Activated CD8-positive, alpha-beta memory T cell treated with anti-CD3 and anti-CD28 coated beads, Interleukin-2, amount 50 U/mL, for 24 hours (primary cell): ENCODE data around the gene PACS1.
"Not testable (repeated sequence)": the region's sequence is repeated elsewhere in the genome, so short reads cannot be mapped to it uniquely, and the experiment has no call there.

Source experiments
- DNase-seq: peaks from one replicate; pipeline ENCODE4 v3.0.0-alpha.2; 2020; ENCODE audit errors: extremely low read depth

PACS1 gene

DNA sequence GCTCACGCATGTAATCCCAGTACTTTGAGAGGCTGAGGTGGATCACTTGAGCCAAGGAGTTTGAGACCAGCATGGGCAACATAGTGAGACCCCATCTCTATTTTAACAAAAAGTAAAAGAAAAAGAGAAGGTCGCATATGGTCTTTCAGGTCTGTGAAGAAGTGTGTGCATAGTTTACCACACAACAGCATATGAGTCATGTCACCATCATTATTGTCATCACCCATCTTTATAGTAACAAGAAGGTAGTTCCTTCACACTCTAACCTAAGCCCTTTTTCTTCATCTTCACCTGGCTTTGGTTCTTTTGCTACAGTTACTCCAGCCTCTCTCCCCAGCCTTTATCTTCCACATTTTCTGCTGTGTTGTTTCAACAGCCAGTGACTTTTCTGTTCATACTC, 39.2 kb downstream of the PACS1 start:
- no peak for DNase-seq

DNA sequence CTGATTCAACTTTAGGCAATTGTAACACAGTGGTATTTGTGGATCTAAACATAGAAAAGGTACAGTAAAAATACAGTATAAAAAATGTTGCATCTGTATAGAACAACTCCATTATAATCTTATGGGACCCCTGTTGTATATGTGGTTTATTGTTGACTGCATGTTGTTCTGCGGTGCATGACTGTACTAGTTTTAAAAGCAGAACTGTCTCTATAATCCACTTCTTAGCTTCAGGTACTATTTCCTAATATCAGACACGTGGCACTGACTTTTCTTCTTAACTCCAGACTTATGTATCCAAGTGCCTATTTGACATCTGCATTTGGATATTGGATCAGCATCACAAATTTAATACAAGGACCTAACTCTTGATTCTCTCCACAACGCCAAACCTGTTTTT, 41.1 kb downstream of the PACS1 start:
- no peak for DNase-seq

DNA sequence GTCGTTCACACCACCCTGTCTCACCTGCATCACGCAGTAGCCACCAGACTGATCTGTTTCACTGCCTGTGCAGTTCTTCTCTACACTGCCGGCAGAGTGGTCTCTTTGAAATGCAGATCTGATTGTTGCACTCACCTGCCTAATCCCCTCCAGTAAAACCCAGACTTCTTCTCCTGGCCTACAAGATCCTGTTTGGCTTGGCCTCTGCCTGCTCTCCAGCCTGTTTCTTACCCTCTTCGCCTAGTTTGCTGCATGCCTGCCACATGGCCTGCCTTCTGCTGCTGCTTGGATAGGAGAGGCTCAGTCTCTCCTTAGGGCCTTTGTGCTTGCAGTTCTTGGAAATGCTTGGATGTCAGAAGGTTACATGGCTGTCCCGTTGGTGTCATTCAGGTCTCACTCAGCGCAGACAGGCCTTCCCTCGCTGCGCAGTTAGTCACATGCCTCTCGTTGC, 42.0 kb downstream of the PACS1 start:
- no peak for DNase-seq

DNA sequence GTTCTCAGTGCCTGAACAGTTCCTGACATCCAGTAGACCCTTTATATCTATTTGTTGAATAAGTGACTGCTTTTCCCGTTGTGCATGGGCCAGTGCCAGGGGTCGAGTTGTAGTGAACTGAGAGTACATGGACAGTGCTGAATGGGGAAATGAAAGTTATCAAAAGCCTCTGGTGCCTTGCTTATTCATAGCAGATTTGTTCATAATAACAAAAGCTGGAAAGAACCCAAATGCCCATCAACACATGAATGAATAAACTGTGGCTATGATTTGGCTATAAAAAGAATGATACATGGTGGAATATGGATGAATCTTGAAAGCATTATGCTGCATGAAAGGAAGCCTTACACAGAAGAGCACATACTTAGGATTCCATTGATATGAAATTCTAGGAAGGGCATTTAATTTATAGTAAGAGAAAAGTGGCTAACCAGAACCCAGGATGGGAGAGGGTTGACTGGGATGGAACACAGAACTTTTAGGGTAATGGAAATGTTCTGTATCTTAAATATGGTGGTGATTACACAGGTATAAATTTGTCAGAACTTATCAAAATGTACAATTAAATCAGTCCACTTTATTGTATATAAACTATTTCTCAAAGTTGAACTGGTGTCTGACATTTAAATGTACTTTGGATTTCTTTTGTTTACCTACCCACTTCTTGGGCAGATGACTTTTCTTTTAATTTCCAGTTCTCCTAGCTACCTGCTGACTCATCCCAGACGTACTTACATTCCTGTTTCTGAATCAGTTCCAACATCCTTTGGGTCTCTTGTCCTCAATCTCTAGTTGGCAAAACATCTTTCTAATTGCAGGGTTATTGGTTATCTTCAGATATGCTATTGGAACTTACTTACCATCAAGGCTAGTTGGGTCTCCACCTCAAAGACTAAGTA, 42.8 kb downstream of the PACS1 start:
- no peak for DNase-seq

DNA sequence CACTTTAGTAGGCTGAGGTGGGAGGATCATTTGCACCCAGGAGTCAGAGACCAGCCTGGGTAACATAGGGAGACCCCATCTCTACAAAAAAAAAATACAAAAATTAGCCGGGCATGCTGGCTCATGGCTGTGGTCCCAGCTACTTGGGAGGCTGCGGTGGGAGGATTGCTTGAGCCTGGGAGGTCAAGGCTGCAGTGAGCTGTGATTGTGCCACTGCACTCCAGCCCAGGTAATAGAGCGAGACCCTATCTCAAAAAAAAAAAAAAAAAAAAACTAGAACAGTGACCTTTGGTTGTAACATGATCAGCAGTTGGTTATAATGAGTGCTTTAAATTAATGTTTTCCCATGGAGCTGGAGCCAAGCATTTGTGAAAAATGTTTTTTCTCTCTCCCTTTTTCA, 44.9 kb downstream of the PACS1 start:
- not testable (repeated sequence) for DNase-seq

DNA sequence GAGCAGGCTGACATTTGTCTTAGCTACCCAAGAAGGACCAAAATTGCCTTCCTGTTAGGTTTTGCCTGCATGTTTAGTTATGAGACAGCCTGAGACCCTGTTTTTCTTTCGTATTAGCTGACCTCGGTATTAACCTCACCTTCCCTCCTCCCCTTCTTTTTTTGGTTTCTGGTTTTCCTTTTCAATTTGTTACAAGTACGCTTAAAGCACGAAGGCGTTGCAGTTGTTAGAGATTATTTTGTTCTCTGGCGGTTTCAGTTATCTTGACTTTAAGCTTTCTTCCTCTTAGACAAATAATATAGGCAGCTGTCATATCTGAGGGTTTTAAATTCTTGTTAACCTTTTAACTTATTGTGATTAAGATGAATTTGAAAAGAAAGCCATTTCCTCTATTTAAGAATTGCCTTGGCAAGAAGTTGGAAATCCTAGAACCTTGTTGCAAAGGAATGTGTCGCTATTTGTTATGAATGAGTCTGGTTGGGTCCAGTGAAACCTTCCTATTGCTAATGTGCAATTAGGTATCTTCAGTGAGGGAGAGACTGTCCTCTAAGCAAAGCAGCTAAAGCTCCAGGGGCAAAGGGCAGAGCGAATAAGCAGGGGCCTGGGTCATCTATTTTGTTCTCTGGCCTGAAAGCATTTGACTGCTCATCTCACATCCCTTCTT, 45.7 kb downstream of the PACS1 start:
- DNase-seq = no peak

DNA sequence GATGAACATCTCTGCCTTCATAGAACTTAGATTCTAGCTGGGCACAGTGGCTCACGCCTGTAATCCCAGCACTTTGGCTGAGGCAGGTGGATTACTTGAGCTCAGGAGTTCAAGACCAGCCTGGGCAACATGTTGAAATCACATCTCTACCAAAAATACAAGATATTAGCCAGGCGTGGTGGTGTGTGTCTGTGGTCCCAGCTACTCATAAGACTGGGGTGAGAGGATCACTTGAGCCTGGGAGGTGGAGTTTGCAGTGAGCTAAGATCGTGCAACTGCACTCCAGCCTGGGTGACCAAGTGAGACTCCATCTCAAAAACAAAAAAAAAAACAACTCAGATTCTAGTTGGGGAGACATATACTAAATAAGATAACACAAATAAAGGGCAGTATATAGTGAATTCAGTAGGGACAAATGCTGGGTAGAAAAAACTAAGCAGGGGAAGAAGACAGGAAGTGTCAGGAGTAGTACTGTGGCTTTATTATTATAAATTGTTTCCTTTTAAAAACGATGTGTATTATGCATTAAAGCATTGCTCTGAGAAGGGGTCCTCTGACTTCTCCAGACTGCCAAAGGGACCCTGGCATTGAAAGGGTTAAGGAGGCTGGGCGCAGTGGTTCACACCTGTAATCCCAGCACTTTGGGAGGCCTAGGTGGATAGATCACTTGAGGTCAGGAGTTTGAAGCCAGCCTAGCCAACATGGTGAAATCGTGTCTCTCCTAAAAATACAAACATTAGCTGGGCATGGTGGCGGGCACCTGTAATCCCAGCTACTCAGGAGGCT, 46.7 kb downstream of the PACS1 start:
- DNase-seq = no peak

DNA sequence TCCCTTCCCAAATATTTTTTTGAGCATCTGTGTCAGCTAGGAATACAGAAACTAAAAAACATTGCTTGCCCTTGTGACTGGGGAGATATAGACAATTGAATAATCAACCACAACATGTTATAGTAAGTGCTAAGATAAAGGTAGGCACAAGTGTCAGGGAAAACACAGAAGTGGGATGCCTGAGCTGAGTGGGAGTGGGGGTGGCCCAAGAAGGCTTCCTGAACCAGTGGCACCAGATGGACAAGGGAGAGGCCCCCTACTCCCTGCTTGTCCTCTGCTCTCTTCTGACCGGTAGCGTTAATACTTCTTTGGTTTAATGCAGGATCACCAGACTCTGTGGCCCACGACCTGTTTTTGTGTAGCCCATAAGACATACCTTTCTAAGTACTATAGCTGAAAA, 48.8 kb downstream of the PACS1 start:
- no peak for DNase-seq

DNA sequence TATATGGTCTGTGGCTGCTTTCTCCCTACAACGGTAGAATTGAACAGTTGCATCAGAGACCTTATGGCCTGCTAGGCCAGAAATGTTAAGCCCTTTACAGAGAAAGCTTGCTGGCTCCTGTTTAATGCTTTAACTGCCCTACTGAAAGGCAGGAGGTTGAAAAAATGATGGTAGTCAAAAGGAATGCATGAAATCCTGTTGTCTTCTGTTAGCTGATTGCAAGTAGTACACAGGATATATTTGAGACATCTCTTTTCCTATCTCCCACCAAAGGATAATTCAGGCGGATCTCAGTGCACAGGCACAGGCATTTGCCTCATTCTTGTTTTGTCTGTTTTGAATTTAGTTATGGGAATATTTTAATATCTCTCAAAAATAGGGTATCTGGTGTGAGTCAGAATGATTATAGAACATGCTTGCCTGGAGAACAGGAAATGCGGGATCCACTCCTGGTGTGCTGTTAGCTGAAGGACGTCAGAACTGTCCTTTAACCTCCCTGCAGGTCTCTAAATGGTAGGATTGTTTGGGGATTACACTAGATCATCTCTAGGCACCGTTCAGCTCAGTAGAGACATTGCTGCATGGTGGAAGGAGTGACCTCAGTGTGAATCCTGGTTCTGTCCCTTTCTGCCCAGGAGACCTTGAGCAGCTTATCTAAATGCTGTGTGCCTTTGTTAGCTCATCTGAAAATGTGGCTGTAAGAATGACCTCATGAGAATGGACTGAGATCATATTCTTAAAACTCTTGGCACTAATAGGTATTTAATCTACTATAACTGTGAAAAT, 49.5 kb downstream of the PACS1 start:
- no peak for DNase-seq

DNA sequence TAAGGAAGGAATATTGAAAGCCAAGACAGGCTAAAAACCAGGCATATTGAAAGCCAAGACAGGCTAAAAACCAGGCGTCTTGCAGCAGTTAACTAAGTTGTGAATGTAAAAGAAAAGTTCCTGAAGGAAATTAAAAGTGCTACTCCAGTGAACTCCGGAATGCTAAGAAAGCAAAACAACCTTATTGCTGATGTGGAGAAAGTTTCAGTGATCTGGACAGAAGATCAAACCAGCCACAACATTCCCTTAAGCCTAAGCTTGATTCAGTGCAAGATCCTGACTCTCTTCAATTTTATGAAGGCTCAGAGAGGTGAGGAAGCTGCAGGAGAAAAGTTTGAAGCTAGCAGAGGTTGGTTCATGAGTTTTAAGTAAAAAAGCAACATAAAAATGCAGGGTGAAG, 51.4 kb downstream of the PACS1 start:
- DNase-seq = no peak

DNA sequence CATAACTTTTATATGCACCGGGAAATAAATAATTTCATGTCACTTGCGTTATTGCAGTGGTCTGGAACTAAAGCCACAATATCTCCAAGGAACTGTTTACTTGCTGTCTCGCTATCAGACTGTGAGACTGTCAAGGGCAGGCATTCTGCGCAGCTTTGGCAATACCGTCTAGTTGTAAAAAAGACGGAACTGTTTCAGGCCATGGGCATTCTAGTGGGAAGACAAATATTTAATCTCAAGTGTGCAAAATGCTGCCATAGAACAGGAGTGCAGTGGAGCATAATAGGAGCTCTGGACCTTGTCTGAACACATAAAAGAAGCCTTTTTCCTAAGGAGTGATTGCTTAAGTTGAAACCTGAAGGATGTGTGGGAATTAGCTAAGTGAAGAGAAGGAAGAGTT, 53.8 kb downstream of the PACS1 start:
- no peak for DNase-seq

DNA sequence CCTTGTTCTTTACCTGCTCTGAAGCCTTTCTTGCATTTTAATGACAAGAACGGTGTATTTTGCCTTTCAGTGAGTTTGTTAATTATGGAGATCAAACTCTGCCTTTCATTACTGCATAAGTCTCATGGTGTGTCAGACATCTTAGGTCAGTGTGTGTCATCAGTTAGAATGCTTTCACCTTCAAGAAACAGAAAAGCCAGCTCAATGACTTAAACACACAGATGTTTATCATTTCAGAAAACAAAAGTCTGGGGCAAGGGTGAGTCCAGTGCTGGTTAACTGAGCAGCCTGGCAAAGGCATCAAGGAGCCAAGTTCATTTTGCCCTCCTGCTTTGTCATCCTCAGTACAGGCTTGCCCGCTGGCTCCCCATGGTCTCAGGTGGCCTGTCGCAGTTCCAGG, 54.5 kb downstream of the PACS1 start:
- no peak for DNase-seq

DNA sequence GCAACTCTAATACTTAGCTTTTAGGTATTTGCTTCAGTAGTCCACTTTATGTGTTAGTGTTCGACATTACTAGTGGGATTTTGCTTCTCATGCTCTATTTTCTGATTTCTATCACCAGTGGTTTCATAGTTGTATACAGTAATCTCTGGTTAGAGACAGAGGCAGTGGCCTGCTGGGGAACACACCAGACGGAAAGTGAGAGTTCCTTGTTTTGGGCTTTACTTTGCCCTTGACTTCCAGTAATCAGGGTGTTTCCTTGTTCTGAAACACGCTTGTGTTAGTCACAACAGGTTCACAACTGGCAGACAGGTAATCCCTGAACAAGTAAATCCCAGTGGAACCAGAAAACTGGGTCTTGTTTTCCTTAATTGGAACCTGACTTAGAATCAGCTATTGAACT, 56.0 kb downstream of the PACS1 start:
- DNase-seq = no peak

DNA sequence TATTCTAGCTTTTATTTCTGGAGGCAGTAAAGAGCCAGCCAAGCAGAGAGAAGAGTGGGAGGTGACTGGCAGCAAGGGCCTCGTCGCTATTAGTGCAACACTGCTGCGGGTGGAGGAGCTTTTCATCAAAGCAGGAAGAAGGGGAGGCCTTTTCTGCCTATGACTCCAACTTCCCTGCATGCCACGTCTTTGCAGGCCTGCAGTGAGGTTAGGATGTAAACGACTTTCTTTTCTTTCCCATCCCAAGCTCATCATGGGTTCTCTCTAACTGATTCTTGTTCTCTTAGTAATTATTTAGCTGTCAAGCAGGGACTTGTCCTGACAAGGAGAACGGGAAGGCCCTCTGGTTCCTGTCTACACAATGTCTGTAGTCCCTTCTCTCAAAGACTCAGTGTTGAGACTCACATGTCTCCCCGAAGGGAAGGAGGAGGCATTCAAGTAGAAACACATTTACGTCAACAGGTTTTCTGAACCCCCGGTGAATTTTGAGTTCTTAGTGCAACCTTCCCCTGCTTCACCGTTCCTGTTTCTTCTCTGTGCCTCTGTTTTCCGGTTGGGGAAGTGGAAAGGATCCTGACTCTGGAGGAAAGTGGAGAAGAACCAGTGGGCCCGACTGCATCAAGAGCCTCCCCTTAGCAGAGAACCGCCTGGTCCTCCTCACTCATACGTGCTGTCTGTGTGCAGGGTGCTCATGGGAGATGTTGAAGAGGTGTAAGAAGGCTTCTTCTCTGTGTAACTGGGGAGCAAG, 56.9 kb downstream of the PACS1 start:
- DNase-seq = peak; percentile 23

DNA sequence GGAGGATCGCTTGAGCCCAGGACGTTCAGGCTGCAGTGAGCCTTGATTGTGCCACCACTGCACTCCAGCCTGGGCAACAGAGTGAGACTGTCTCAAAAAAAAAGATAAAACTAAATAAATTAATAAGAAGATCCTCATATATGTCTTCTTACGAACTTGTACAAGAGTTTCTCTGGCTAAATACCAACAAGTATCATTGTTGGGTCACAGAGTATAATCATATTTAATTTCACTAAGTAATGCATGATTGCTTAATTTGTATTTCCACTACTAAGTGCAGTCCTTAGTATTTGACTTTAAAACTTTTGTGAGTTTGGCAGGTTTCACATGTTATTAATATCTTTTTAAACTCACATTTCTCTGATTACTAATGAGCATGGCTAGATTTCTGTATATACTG, 60.9 kb downstream of the PACS1 start:
- DNase-seq = no peak

DNA sequence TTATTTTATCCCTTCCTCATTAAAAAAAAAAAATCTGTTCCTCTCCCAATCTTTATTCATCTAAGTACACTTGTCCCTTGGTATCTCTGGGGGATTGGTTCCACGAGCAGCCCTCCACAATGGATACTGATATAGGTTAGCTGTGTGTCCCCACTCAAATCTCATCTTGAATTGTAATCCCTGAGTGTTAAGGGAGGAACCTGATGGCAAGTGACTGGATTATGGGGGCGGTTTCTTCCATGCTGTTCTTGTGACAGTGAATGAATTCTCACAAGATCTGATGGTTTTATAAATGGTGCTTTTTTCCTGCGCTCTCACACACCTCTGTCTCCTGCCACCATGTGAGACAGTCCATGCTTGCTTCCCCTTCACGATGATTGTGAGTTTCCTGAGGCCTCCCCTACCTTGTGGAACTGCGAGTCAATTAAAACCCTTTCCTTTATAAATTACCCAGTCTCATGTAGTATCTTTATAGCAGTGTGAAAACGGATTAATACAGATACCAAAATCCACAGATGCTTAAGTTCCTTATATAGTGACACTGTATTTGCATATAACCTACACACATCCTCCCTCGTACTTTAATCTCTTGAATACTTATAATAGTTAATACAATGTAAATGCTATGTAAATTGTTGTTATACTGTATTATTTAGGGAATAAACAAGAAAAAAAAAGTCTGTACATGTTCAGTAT, 62.0 kb downstream of the PACS1 start:
- no peak for DNase-seq

DNA sequence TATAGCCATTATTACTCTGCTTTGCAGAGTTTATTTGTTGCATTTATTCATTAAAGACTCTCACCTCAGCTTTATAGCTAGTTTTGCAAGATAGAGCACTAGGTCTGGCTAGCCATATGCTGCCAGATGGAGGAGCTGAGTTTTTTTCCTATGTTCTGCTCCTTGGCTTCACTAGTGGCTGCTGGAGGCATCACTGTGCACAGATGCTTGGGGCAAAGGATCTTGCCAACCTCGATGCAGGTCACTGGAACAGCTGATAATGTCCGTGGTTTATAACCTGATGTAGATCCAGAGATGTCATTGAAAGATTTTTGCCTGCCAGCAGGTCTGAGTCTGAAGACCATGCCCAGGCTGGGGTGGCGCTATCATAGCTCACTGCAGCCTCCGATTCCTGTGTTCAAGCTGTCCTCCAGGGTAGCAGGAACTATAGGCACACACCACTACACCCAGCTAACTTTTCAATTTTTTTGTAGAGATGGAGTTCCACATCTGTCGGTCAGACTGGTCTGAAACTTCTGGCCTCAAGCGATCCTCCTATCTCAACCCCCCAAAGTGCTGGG, 63.2 kb downstream of the PACS1 start:
- DNase-seq = no peak

DNA sequence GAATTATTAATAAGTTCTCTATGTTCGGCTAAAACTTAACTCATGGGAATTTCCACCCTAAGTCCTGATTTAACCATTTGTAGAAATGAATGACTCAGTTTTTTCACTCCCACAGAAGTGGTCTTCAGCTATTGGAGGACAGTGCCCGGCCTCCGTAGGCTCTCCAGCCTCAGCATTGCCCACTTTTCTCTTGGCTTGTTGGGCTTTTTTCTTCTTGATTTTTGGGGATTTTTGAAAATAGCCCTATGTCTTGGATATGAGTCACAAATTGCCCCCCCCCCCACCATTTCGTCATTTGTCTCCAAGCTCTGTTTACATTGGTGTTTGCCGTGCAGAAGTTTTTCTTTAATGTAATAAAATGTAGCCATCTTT, 66.7 kb downstream of the PACS1 start:
- no peak for DNase-seq

DNA sequence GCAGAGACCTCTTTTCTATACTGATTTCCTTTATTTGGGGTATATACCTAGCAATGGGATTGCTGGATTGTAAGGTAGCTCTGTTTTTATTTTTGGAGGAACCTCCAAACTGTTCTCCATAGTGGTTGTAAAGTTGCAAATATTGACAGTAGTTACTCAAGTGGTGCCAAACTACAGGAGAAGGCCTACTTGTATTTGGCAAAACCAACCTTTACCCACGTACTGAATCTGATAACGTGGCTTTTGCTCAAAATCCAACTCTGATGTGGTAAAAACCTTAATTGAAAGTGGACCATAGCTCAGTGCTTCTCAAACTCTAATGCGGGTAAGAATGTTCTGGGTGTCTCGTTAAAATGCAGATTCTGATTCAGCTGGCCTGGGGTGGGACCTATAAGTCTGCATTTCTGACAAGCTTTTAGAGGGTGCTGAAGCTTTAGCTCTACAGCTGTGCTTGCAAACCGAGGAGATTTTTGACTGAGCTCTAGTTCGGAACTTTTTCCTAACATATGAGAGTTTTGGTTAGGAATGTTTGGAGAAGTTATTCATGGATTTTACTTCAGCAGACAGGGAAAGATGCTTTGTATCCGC, 69.8 kb downstream of the PACS1 start:
- no peak for DNase-seq
